ENCODE results near the gene TCF4. TPM values are rescaled to one million over a fixed set of nuclear protein-coding genes. Genes with fewer than 3 reads are reported as not detected.

The TCF4 gene
- total RNA-seq, 1 donor from 2014 or later = 56.8 TPM

- no peak overlapping the region for H3K27ac Mint-ChIP-seq
- TF ChIP-seq CTCF (IDR thresholded peaks at IDR 0.05; ENCODE audit: unreplicated experiment) = no peak
- no peak overlapping the region for H3K4me3 Mint-ChIP-seq (ENCODE audit: low read depth)
- no peaks in the 10 kb centered on the region for H3K9me3 Mint-ChIP-seq (ENCODE audit: low read depth)
- no peaks in the 10 kb centered on the region for H3K27me3 Mint-ChIP-seq
- peaks cover 13% of the 10 kb centered on the region for H3K36me3 Mint-ChIP-seq (ENCODE audit: insufficient read depth)
- no peak for DNase-seq (ENCODE audit: low spot score, unreplicated experiment)
- peaks cover 4% of the 10 kb centered on the region for H3K4me1 Mint-ChIP-seq (ENCODE audit: low read depth)
Observed at GRCh38 chr18:55573386-55573785, 14.6 kb downstream of the TCF4 start.

- H3K9me3 Mint-ChIP-seq (ENCODE audit: low read depth) = peaks cover 8% of the 10 kb centered on the region
- no peaks in the 10 kb centered on the region for H3K27me3 Mint-ChIP-seq
- no peak overlapping the region for H3K27ac Mint-ChIP-seq
- no peaks in the 10 kb centered on the region for H3K4me1 Mint-ChIP-seq (ENCODE audit: low read depth)
- no peak overlapping the region for H3K4me3 Mint-ChIP-seq (ENCODE audit: low read depth)
- no peak for TF ChIP-seq CTCF (IDR thresholded peaks at IDR 0.05; ENCODE audit: unreplicated experiment)
- no peak for DNase-seq (ENCODE audit: low spot score, unreplicated experiment)
- peaks cover 20% of the 10 kb centered on the region for H3K36me3 Mint-ChIP-seq (ENCODE audit: insufficient read depth)
Observed at GRCh38 chr18:55570966-55571365, 17.0 kb downstream of the TCF4 start.

- Mint-ChIP-seq H3K9me3 (ENCODE audit: low read depth) (peaks cover 8% of the 10 kb centered on the region), H3K36me3 (ENCODE audit: insufficient read depth) (peaks cover 19% of the 10 kb centered on the region), H3K27ac (no peak overlapping the region), H3K4me1 (ENCODE audit: low read depth) (no peaks in the 10 kb centered on the region), H3K27me3 (no peaks in the 10 kb centered on the region), H3K4me3 (ENCODE audit: low read depth) (no peak overlapping the region)
- no peak for TF ChIP-seq CTCF (IDR thresholded peaks at IDR 0.05; ENCODE audit: unreplicated experiment)
- DNase-seq (ENCODE audit: low spot score, unreplicated experiment) = no peak
Observed at GRCh38 chr18:55566456-55566935, 21.5 kb downstream of the TCF4 start.

- no peak for DNase-seq (ENCODE audit: low spot score, unreplicated experiment)
- H3K27me3 Mint-ChIP-seq = no peaks in the 10 kb centered on the region
- no peak overlapping the region for H3K4me3 Mint-ChIP-seq (ENCODE audit: low read depth)
- peaks cover 7% of the 10 kb centered on the region for H3K36me3 Mint-ChIP-seq (ENCODE audit: insufficient read depth)
- no peak overlapping the region for H3K27ac Mint-ChIP-seq
- no peaks in the 10 kb centered on the region for H3K9me3 Mint-ChIP-seq (ENCODE audit: low read depth)
- no peak for TF ChIP-seq CTCF (IDR thresholded peaks at IDR 0.05; ENCODE audit: unreplicated experiment)
- H3K4me1 Mint-ChIP-seq (ENCODE audit: low read depth) = no peaks in the 10 kb centered on the region
Observed at GRCh38 chr18:55559739-55560138, 28.3 kb downstream of the TCF4 start.

GRCh38 chr18:55557211-55557610 is 30.8 kb downstream of the TCF4 start:
- H3K4me1 Mint-ChIP-seq (ENCODE audit: low read depth) = no peaks in the 10 kb centered on the region
- TF ChIP-seq CTCF (IDR thresholded peaks at IDR 0.05; ENCODE audit: unreplicated experiment) = no peak
- no peak overlapping the region for H3K4me3 Mint-ChIP-seq (ENCODE audit: low read depth)
- H3K27ac Mint-ChIP-seq = no peak overlapping the region
- DNase-seq (ENCODE audit: low spot score, unreplicated experiment) = no peak
- no peaks in the 10 kb centered on the region for H3K9me3 Mint-ChIP-seq (ENCODE audit: low read depth)
- H3K36me3 Mint-ChIP-seq (ENCODE audit: insufficient read depth) = peaks cover 1% of the 10 kb centered on the region
- H3K27me3 Mint-ChIP-seq = no peaks in the 10 kb centered on the region
